Aorta (tissue), 5 donors: ENCODE data around the gene EHF. TPM values are rescaled to one million over a fixed set of nuclear protein-coding genes. Genes with fewer than 3 reads are reported as not detected.

Experiments
- ATAC-seq: fragments of 200-7000 bp; cut with Tn5 transposase; one replicate; pipeline ENCODE4 v1.9.1; 2022; ENCODE audit warnings: moderate library complexity; ENCODE audit not compliant: low FRiP score
- DNase-seq, 2 donors: peaks; one replicate each; pipeline ENCODE4 v3.0.0-alpha.2; 2020
- H3K27ac ChIP-seq, 2 donors: one replicate each; pipeline ENCODE4 v1.5.1; 2013; ENCODE audit warnings: low read length in 2 of 2, mild to moderate bottlenecking in 2 of 2, moderate library complexity in 2 of 2, control low read depth in 1 of 2, inconsistent platforms in 1 of 2, low read depth in 1 of 2
- H3K27me3 ChIP-seq, 2 donors: one replicate each; pipeline ENCODE4 v1.6.1; 2013; ENCODE audit warnings: control low read depth in 1 of 2, low read length in 1 of 2, mild to moderate bottlenecking in 1 of 2, moderate library complexity in 1 of 2; ENCODE audit not compliant: insufficient read depth in 2 of 2, control insufficient read depth in 1 of 2
- H3K36me3 ChIP-seq, 2 donors: one replicate each; pipeline ENCODE4 v1.6.1; 2013; ENCODE audit warnings: control low read depth in 1 of 2, low read length in 1 of 2, mild to moderate bottlenecking in 1 of 2; ENCODE audit not compliant: insufficient read depth in 2 of 2, control insufficient read depth in 1 of 2
- H3K4me1 ChIP-seq, 2 donors: one replicate each; pipeline ENCODE4 v1.6.1; 2013; ENCODE audit warnings: low read length in 2 of 2, control low read depth in 1 of 2, mild to moderate bottlenecking in 1 of 2, moderate library complexity in 1 of 2; ENCODE audit not compliant: insufficient read depth in 2 of 2, control insufficient read depth in 1 of 2
- H3K4me3 ChIP-seq, 2 donors: one replicate each; pipeline ENCODE4 v1.5.1; 2013; ENCODE audit warnings: low read length in 2 of 2, control low read depth in 1 of 2, mild to moderate bottlenecking in 1 of 2
- H3K9me3 ChIP-seq: one replicate; pipeline ENCODE4 v1.6.1; 2013; ENCODE audit warnings: mild to moderate bottlenecking, low read length; ENCODE audit not compliant: control insufficient read depth
- WGBS, 2 donors: extraction: QIAGEN DNeasy Blood & Tissue Kit; methylation state at CpG; one replicate each; pipeline ENCODE4 v1.1.7; 2013; 5-methylcytosine and 5-hydroxymethylcytosine counted together
- intact Hi-C, 2 donors: fragments of 100-400 bp; cut with DNase I; formaldehyde crosslinking; loops; one replicate each; pipeline versions ENCODE4 v1.14.2 to v1.15.0; 2022
- polyA plus RNA-seq, 2 donors: library from polyadenylated mRNA; stranded (reverse); fragments of 200-250 nt; gene quantifications; one replicate each; pipeline ENCODE4 v1.2.3, GENCODE V29; 2013
- total RNA-seq, 2 donors: library from RNA; stranded (reverse); fragmentation: NEBNext Ultra II Directional; extraction: Animal tissue kit (Norgen Biotek cat#: 25700); gene quantifications; one replicate each; pipeline ENCODE4 v1.2.1, GENCODE V29; 2021
- donor health status: healthy with polysubstance abuse.
- donor health status: Bipolar disorder and iron deficiency.
- donor health status: DM: no; HTN: no; CAD: no.
- donor health status: DM: no; HTN: no; CAD: no.
- donor health status: DM: yes; HTN: yes; CAD: no.

Gene EHF
- total and polyA plus RNA-seq, 4 donors = 0.36 to 8.5 (median 0.75) TPM; not detected in 1

DNA sequence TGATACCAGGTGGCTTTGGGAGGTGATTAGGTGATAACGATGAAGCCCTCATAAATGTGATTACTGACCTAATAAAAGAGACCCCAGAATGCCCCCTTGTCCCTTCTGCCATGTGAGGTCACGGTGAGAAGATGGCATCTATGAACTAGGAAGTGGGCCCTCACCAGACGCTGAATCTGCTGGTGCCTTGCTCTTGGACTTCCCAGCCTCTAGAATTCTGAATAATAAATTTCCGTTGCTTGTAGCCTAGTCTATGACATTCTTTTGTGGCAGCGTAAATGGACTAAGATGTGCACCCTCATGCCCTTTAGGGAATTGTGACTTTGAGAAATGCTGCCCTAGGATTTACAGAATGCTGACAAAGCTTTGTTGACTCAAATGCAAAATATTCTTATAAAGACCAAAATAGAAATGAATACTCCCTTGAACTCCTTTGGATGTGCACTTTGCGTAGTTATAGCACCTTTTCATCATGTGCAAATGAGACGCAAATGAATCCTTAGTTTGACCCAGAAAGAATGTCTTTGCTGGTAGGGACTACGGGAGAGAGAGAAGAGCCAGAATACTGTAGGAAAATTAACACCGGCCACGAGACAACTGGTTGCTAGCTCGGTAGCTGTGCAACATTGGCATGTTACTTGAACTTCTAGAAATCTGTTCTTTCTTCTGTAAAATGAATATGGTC lies 24.8 kb upstream of the EHF start:
- no peak overlapping the region for H3K27ac ChIP-seq
- intact Hi-C loops = no loop called here
- peaks cover 0 to 2% of the 10 kb centered on the region in 2 donors for H3K27me3 ChIP-seq
- H3K36me3 ChIP-seq = no peaks in the 10 kb centered on the region
- no peak overlapping the region for H3K4me3 ChIP-seq
- DNase-seq (no peak), ATAC-seq (no peak)
- WGBS, 2 donors = 89 to 92% methylated on average over 11 of the region's 11 CpGs
- H3K9me3 ChIP-seq = peaks cover 3% of the 10 kb centered on the region
- no peaks in the 10 kb centered on the region for H3K4me1 ChIP-seq

DNA sequence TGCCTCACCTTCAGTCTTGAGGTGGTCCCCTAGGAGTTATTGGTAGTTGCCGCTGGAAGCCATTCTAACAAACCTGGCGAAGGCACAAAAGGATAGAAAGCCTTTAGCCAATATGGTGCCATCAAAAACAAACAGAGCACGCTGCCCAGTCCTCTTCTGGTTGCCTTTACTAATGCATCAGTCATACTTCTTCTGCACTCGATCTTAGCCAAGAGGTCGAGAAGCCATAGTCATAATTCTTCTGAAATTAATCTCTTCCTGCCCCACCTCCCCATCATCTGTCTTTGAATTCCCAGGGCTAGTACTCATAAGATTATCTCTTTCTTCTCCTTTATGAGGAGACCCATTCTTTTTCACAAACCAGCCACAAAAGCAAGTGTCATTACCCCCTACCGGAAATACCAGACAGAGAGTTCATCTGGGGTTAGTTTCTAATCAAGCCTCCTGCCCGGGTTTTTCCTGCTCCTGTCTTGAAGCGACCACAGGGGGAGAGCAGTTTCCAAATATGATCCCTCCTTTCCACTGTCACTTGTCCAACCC lies 21.4 kb upstream of the EHF start:
- Histone ChIP-seq H3K27me3 (peaks cover 0 to 2% of the 10 kb centered on the region in 2 donors), H3K9me3 (peaks cover 2% of the 10 kb centered on the region), H3K4me3 (no peak overlapping the region), H3K27ac (no peak overlapping the region), H3K4me1 (no peaks in the 10 kb centered on the region), H3K36me3 (no peaks in the 10 kb centered on the region)
- ATAC-seq (no peak), DNase-seq (no peak)
- WGBS, 2 donors = 50% methylated on average over 8 of the region's 8 CpGs
- intact Hi-C loops = no loop called here

DNA sequence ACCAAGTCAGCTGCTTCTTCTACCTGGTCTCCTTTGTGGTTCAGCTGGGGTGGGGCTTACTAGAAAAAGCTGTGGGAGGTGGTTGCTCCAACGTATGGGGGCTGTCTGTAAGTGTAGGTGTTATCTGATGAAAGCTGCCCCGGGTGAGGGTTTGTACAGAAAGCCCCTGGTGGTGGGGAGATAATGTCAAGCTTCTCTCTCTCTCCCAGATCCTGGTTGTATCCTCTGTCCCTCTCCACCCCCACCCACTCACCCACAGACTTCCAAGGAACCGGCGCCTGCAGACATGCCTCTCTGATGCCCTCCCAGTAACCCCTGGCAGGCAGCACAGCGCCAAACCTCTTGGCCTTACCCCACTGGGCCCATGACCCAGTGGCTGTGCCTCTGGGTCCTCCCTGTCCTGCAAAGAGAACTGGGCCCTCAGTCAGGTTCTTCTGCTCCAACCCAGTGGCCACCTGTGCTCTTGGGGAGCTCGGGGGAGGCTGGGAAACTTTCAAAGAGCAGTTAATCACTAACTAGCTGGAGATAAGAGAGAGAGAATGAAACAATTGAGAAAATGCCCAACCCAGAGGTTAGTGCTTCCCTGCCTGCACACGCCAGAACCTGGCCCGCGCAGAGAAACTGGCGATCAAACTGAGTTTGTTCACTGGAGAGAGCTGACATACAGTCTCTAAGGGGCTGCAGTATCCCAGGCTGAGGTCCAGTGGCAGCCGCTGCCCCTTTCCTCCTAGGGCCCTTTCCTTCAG lies 20.4 kb upstream of the EHF start:
- no peak overlapping the region for H3K27ac ChIP-seq
- DNase-seq (no peak), ATAC-seq (peak; percentile 36)
- no peaks in the 10 kb centered on the region for H3K36me3 ChIP-seq
- peaks cover 0 to 2% of the 10 kb centered on the region in 2 donors for H3K27me3 ChIP-seq
- H3K4me3 ChIP-seq = no peak overlapping the region
- intact Hi-C loops = no loop called here
- no peaks in the 10 kb centered on the region for H3K9me3 ChIP-seq
- H3K4me1 ChIP-seq = no peaks in the 10 kb centered on the region
- WGBS, 2 donors = 41 to 45% methylated on average over 11 of the region's 11 CpGs

DNA sequence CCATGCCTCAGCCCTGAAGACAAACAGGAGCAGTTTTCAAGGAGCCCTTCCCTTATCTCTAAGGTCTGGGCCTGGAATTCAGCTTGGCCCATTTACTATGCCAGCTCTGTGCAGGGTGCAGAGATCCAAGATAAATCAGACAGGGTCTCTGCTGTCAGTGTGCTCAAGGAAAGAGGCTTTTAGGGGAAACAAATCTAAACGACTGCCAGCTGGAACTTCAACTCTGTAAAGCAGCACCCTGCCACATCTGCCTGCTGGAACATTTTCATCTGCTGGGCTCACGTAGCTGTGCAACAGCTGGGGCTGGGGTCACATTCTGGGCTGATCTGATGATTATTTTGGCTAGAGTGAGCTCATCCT lies 19.8 kb upstream of the EHF start:
- no peaks in the 10 kb centered on the region for H3K9me3 ChIP-seq
- 5 to 8% methylated on average over 2 of the region's 2 CpGs for WGBS, 2 donors
- no peak overlapping the region for H3K4me3 ChIP-seq
- H3K4me1 ChIP-seq = no peaks in the 10 kb centered on the region
- H3K36me3 ChIP-seq = no peaks in the 10 kb centered on the region
- H3K27me3 ChIP-seq = peaks cover 0 to 2% of the 10 kb centered on the region in 2 donors
- no peak overlapping the region for H3K27ac ChIP-seq
- intact Hi-C loops = no loop called here
- DNase-seq = no peak
- no peak for ATAC-seq

DNA sequence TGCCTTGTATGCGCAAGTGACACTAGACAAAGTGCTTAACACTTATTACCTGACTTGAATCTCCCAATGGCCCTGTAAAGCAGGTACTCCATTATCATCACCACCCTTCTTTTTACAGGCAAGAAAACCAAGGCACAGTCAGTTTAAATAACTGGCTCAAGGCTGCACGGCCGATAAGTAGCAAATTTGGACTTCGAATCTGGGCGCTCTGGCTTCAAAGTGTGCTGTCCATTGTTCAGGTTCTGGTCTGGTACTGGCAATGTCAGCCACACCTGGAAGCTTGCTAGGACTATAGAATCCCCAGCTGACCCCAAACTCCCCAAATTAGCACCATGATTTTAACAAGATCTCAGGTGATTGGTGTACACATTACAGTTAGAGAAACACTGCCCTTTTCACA lies 19.3 kb upstream of the EHF start:
- no peak for DNase-seq
- intact Hi-C loops = no loop called here
- WGBS, 2 donors = 73 to 75% methylated on average over 5 of the region's 5 CpGs
- no peaks in the 10 kb centered on the region for H3K4me1 ChIP-seq
- no peak overlapping the region for H3K4me3 ChIP-seq
- ATAC-seq = no peak
- H3K9me3 ChIP-seq = no peaks in the 10 kb centered on the region
- H3K27me3 ChIP-seq = peaks cover 0 to 2% of the 10 kb centered on the region in 2 donors
- no peaks in the 10 kb centered on the region for H3K36me3 ChIP-seq
- no peak overlapping the region for H3K27ac ChIP-seq

DNA sequence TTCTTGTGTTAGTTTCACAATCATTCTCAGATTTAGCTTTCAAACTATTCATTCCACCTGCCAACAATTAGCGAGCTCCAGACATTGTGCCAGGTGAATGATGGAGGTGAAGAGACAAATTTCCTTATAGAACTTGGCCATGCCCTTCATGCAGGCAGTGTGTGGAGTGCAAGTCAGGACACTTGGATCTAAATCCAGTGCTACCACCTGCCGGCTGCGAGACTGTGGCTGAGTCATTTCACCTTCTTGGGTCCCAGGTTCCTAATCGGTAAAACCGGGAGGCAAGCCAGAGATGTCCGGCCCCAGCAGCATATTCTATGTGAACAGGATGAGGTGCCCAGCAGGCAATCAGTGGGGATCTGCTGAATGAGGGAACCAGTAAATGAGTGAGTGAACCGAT lies 18.6 kb upstream of the EHF start:
- no peaks in the 10 kb centered on the region for H3K36me3 ChIP-seq
- DNase-seq (no peak), ATAC-seq (no peak)
- H3K4me1 ChIP-seq = no peaks in the 10 kb centered on the region
- H3K9me3 ChIP-seq = no peaks in the 10 kb centered on the region
- H3K4me3 ChIP-seq = no peak overlapping the region
- H3K27me3 ChIP-seq = peaks cover 0 to 2% of the 10 kb centered on the region in 2 donors
- intact Hi-C loops = no loop called here
- no peak overlapping the region for H3K27ac ChIP-seq
- 88 to 93% methylated on average over 7 of the region's 7 CpGs for WGBS, 2 donors

DNA sequence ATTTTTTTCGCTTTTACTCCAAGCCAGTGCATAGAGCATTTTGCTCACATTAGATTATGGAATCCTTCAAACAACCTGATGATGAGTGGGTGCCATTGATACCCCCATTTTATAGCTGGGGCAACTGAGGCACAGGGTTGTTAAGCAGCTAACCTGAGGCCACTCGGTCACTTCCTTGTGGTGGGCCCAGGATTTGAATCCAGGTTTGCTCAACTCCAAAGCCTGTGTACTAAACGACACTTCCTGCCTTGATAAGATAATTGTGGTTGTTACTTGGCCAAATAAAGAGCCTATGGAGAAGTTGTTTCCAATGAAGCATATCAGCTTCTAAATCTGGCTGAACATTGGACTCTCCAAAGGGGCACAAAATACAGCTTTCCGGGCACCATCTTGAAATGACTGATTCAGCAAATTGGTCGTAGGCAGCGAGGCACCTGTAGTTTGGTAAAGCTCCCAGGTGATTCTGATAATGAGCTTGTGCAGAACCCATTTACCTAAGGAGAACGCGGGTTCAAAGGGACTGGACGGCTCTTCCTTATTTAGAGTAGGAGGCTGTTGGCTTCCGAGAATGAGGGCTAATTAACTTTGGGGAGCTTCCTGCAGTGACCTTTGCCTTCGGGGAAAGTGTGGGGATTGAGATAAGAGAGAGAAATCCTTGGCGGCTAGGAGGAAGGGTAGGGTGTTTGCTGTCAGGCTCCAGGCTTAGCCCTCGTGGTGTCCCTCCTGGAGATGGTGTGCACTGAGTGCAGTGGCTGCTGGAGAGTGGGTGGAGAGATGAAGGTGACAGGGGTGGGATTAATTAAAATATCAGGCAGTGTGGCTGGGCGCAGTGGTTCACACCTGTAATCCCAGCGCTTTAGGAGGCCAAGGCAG lies 17.5 kb upstream of the EHF start:
- ATAC-seq = no peak
- H3K27me3 ChIP-seq = peaks cover 0 to 2% of the 10 kb centered on the region in 2 donors
- H3K9me3 ChIP-seq = no peaks in the 10 kb centered on the region
- H3K4me1 ChIP-seq = no peaks in the 10 kb centered on the region
- H3K27ac ChIP-seq = no peak overlapping the region
- no peak for DNase-seq
- intact Hi-C loops = no loop called here
- no peaks in the 10 kb centered on the region for H3K36me3 ChIP-seq
- no peak overlapping the region for H3K4me3 ChIP-seq
- WGBS, 2 donors = 84 to 85% methylated on average over 15 of the region's 15 CpGs

DNA sequence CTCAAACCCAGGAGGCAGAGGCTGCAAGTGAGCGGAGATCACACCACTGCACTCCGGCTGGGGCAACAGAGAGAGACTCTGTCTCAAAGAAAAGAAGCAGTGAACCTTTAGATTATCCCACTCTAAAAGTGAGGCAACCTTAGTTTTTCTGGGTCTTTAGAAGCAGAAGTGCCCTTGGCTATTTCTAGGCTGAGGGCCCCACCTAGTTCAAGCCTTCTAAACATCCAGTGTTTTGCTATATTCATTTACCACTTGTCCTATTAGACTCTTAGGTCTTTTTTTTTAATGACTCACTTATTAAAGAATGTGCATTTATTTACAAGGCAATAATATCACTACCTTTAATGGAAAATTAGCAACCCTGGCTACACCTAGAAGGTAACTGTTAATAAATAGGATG lies 16.7 kb upstream of the EHF start:
- no peak for ATAC-seq
- Histone ChIP-seq H3K4me3 (no peak overlapping the region), H3K9me3 (no peaks in the 10 kb centered on the region), H3K4me1 (no peaks in the 10 kb centered on the region), H3K36me3 (no peaks in the 10 kb centered on the region), H3K27ac (no peak overlapping the region), H3K27me3 (peaks cover 0 to 2% of the 10 kb centered on the region in 2 donors)
- no peak for DNase-seq
- intact Hi-C loops = no loop called here
- 89 to 93% methylated on average over 2 of the region's 2 CpGs for WGBS, 2 donors
